Epithelial cell of proximal tubule (primary cell): ENCODE measurements around the gene TMEM207. TPM values are rescaled to one million over a fixed set of nuclear protein-coding genes. Genes with fewer than 3 reads are reported as not detected.
A peak's percentile ranks its signal among the peaks of the same experiment; 100 is the strongest.
"Not testable (repeated sequence)": the region's sequence is repeated elsewhere in the genome, so short reads cannot be mapped to it uniquely, and the experiment has no call there.

Experiments
- DNase-seq: peaks from one replicate; pipeline ENCODE4 v3.0.0-alpha.2; 2011; ENCODE audit warnings: low read depth
- H3K4me3 ChIP-seq: 2 replicates; pipeline ENCODE4 v1.5.1; 2011; ENCODE audit warnings: low read depth, mild to moderate bottlenecking, low read length
- total RNA-seq: library from RNA; depleted of rRNA; stranded (reverse); fragments of >200 nt; gene quantifications from 2 replicates; pipeline ENCODE4 v1.2.3, GENCODE V29; 2015
- TF ChIP-seq, protein P1 (sequence below): conservative IDR thresholded peaks from 2 replicates; pipeline ENCODE4 v1.5.1; 2012; ENCODE audit warnings: low read depth, mild to moderate bottlenecking, low read length

The TMEM207 gene
- total RNA-seq, 1 donor from 2014 or later, result not detected

DNA sequence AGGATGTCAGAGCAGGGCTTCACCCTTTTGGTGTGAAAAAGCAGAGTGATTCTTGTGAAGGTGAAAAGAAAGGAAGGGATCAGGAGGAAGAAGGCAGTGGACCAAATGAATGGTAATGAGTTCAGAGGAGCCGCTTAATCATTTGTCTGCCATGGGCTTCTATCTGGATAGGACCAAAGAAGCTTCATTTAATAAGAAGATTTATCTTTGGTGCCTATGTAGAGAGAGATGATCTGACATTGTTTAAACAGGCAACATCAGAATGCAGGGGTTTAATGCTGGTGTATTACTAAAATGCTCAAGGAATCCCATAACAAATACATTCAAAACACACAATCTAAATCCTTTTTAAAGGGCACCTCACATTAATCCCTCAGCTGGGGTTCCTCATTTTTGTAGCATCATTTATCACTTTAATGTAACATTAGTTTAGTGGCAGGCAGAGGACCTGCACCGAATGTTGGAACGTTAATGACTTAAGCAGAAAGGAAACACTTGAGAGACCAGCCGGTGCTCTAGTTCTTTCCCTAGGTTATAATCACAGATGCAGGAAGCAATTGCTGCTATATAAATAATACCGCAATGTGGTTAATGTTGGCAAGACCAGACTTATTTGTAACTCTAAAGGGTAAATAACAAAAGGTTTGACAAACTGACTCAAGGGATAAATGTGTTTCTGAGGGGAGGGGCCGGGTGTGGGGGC is 36.3 kb upstream of the TMEM207 start:
- TF ChIP-seq, protein P1, sequence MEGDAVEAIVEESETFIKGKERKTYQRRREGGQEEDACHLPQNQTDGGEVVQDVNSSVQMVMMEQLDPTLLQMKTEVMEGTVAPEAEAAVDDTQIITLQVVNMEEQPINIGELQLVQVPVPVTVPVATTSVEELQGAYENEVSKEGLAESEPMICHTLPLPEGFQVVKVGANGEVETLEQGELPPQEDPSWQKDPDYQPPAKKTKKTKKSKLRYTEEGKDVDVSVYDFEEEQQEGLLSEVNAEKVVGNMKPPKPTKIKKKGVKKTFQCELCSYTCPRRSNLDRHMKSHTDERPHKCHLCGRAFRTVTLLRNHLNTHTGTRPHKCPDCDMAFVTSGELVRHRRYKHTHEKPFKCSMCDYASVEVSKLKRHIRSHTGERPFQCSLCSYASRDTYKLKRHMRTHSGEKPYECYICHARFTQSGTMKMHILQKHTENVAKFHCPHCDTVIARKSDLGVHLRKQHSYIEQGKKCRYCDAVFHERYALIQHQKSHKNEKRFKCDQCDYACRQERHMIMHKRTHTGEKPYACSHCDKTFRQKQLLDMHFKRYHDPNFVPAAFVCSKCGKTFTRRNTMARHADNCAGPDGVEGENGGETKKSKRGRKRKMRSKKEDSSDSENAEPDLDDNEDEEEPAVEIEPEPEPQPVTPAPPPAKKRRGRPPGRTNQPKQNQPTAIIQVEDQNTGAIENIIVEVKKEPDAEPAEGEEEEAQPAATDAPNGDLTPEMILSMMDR, result no peak
- no peak overlapping the region for H3K4me3 ChIP-seq
- DNase-seq, result no peak

DNA sequence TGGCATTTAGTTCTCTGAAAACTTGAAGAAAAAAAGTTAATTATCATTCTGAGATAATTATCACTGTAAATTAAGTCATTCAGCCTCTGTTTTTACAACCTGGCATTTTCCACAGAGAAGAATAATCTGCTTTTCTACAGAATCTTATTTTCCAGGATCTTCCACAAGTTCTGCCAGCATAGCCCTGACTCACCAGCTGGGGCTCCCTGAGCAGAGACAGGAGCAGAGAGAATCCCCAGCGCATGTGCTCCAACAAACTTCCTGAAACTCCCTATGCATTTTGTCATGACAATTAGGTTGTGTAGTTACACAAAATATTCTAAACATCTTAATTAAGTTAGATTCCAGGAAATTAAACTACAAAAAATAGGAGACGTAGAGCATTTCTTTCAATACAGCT is 32.1 kb upstream of the TMEM207 start:
- TF ChIP-seq, protein P1, result no peak
- no peak for DNase-seq
- no peak overlapping the region for H3K4me3 ChIP-seq

DNA sequence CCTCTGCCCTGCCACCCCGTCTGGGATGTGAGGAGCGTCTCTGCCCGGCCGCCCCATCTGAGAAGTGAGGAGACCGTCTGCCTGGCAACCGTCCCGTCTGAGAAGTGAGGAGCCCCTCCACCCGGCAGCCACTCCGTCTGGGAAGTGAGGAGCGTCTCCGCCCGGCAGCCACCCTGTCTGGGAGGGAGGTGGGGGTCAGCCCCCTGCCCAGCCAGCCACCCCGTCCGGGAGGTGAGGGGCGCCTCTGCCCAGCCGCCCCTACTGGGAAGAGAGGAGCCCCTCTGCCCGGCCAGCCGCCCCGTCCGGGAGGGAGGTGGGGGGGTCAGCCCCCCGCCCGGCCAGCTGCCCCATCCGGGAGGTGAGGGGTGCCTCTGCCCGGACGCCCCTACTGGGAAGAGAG is 23.6 kb upstream of the TMEM207 start:
- DNase-seq, H3K4me3 ChIP-seq: not testable (repeated sequence)

DNA sequence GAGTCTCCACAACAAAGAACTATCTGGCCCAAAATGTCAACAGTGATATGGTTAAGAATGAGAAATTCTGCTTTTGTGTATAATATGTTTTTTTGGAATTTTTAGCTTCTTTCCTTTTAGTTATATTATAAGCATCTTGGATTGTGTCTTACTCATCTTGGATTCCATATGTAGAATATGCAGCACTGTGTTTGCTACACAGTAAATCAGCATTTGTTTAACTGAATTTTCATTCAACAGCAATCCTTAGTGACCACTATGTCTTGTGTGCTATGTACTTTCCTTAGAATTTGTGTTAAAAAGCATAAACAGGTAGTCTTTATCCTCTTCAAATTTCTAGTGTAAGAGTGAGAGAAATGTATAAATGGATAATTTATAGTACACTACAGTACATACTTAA is 18.2 kb upstream of the TMEM207 start:
- TF ChIP-seq, protein P1, result no peak
- no peak overlapping the region for H3K4me3 ChIP-seq
- no peak for DNase-seq

DNA sequence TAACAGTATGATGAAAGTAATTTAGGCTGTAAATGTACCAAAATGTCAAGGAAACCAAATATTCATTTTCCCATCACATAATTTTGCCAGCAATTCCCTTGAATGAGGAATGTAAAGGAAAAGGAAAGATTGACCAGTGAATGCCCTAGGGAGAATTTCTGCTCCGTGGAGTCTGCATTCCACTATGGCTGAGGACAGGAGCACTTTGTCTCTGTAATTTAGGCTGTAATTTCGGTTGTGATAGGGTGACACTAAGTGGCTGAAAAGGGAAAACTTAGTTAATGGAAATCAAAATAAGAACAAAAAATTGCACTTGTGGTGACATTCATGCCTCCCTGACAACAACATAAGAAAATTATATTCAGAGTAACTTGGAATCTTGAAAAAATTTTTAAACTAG is 8.3 kb upstream of the TMEM207 start:
- no peak overlapping the region for H3K4me3 ChIP-seq
- no peak for DNase-seq
- TF ChIP-seq, protein P1, result peak; percentile 22

DNA sequence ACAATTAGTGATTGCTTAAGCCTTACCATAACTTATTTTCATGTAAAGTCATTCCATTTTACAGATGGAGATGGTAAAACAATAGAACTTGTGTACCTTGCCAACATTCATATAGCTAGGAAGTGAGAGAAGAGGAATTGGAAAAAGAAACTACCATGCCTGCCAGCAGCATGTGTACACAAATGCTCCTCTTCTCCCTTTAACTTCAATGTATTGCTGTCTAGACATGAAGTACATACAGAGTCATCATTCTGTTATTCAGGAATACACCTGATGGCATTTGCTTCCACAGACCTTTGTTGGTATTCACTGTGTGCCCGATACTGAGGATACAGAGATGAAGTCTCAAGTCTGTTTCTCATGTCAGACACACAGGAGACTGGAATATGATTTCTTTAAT is 7.1 kb upstream of the TMEM207 start:
- no peak overlapping the region for H3K4me3 ChIP-seq
- no peak for DNase-seq
- TF ChIP-seq, protein P1, result no peak

DNA sequence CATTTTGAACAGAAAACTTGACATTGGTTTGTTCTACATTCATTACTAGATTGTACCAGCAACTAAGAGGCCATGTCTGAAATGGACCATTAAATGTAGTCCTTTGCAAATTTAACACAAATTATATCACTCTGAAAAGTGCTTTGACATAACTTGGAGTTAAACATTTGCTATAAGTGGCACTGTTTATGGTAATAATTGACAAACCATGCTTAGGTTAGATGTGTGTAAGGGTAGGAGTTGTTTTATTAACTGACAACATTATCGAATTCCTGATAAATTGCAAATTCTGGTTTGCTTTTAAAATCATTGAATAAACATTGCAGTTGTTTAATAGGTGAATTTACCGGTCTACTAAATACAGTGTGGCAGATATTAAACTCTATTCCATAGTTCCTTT is 6.1 kb upstream of the TMEM207 start:
- DNase-seq, result no peak

More for the DNA sequence above, 6.1 kb upstream of the TMEM207 start:
- no peak overlapping the region for H3K4me3 ChIP-seq
- TF ChIP-seq, protein P1, result no peak
